ENCODE data around the gene DNPEP. TPM values are rescaled to one million over a fixed set of nuclear protein-coding genes. Genes with fewer than 3 reads are reported as not detected.

The DNPEP gene
- polyA plus RNA-seq, 1 experiment: 134 TPM

- CTCF ChIA-PET: interaction anchor here (1.1 to 2.6 kb wide), 6 partner anchors 9 to 114 kb away, joined by 3 to 7 read pairs (median 4); no protein-coding TSS in a partner anchor
- POLR2A ChIA-PET: no interaction called here
Observed at GRCh38 chr2:219415580-219416234, 28.0 kb upstream of the DNPEP start.

GRCh38 chr2:219414857-219415256 lies 27.1 kb upstream of the DNPEP start:
- ChIA-PET CTCF (interaction anchor here (0.6 to 1.1 kb wide), 2 partner anchors 12 to 17 kb away, joined by 3 to 4 read pairs; no protein-coding TSS in a partner anchor), POLR2A (no interaction called here)
- no peaks in the 10 kb centered on the region for H3K36me3 ChIP-seq (ENCODE audit: control insufficient read depth, insufficient read depth, low read length)
- DNase-seq (ENCODE audit: low read depth): no peak
- TF ChIP-seq CTCF (IDR thresholded peaks at IDR 0.05; ENCODE audit: insufficient read depth, low read depth, low read length): no peak
- H3K4me3 ChIP-seq (ENCODE audit: low read depth, low read length): no peak overlapping the region
- no peaks in the 10 kb centered on the region for H3K27me3 ChIP-seq (ENCODE audit: control insufficient read depth, insufficient read depth, low read length)

More at GRCh38 chr2:219415580-219416234, 28.0 kb upstream of the DNPEP start:
- no peak for DNase-seq (ENCODE audit: low read depth)
- Histone ChIP-seq H3K4me3 (ENCODE audit: low read depth, low read length) (no peak overlapping the region), H3K36me3 (ENCODE audit: control insufficient read depth, insufficient read depth, low read length) (no peaks in the 10 kb centered on the region), H3K27me3 (ENCODE audit: control insufficient read depth, insufficient read depth, low read length) (no peaks in the 10 kb centered on the region)
- no peak for TF ChIP-seq CTCF (IDR thresholded peaks at IDR 0.05; ENCODE audit: insufficient read depth, low read depth, low read length)

- no peak overlapping the region for H3K4me3 ChIP-seq (ENCODE audit: low read depth, low read length)
- no peak for TF ChIP-seq CTCF (IDR thresholded peaks at IDR 0.05; ENCODE audit: insufficient read depth, low read depth, low read length)
- ChIA-PET CTCF (interaction anchor here (1.4 to 1.9 kb wide), 6 partner anchors 20 to 121 kb away, joined by 3 to 6 read pairs (median 4); no protein-coding TSS in a partner anchor), POLR2A (no interaction called here)
- DNase-seq (ENCODE audit: low read depth): no peak
- no peaks in the 10 kb centered on the region for H3K36me3 ChIP-seq (ENCODE audit: control insufficient read depth, insufficient read depth, low read length)
- H3K27me3 ChIP-seq (ENCODE audit: control insufficient read depth, insufficient read depth, low read length): no peaks in the 10 kb centered on the region
Observed at GRCh38 chr2:219410390-219410789, 22.7 kb upstream of the DNPEP start.

- ChIA-PET POLR2A (interaction anchor here (0.7 kb wide), 1 partner anchor 232 kb away, joined by 8 read pairs; no protein-coding TSS in a partner anchor), CTCF (interaction anchor here (0.8 to 1.9 kb wide), 10 partner anchors 10 to 121 kb away, joined by 3 to 6 read pairs (median 4); a partner anchor contains a TSS)
- Histone ChIP-seq H3K27me3 (ENCODE audit: control insufficient read depth, insufficient read depth, low read length) (no peaks in the 10 kb centered on the region), H3K4me3 (ENCODE audit: low read depth, low read length) (no peak overlapping the region), H3K36me3 (ENCODE audit: control insufficient read depth, insufficient read depth, low read length) (no peaks in the 10 kb centered on the region)
- no peak for TF ChIP-seq CTCF (IDR thresholded peaks at IDR 0.05; ENCODE audit: insufficient read depth, low read depth, low read length)
- DNase-seq (ENCODE audit: low read depth): no peak
Observed at GRCh38 chr2:219409619-219410018, 21.9 kb upstream of the DNPEP start.

GRCh38 chr2:219408631-219409030 lies 20.9 kb upstream of the DNPEP start:
- no peak for TF ChIP-seq CTCF (IDR thresholded peaks at IDR 0.05; ENCODE audit: insufficient read depth, low read depth, low read length)
- ChIA-PET POLR2A (interaction anchor here (0.7 kb wide), 1 partner anchor 90 kb away, joined by 3 read pairs; no protein-coding TSS in a partner anchor), CTCF (interaction anchor here (0.8 to 1.9 kb wide), 10 partner anchors 11 to 122 kb away, joined by 3 to 6 read pairs (median 4); partner anchors contain the start of gene SPEG)
- H3K36me3 ChIP-seq (ENCODE audit: control insufficient read depth, insufficient read depth, low read length): no peaks in the 10 kb centered on the region
- H3K27me3 ChIP-seq (ENCODE audit: control insufficient read depth, insufficient read depth, low read length): no peaks in the 10 kb centered on the region
- no peak overlapping the region for H3K4me3 ChIP-seq (ENCODE audit: low read depth, low read length)
- no peak for DNase-seq (ENCODE audit: low read depth)
